NCI-H187 treated with DMSO at 0.1 percent for 48 hours (cell line): ENCODE results near the gene COL28A1.
"Not testable (repeated sequence)": the region's sequence is repeated elsewhere in the genome, so short reads cannot be mapped to it uniquely, and the experiment has no call there.

Experiments
- DNase-seq: peaks from one replicate; lab custom pipeline; 2025; lab: John Stamatoyannopoulos, UW

The COL28A1 gene

GRCh38 chr7:7416031-7416858 lies 119.4 kb downstream of the COL28A1 start:
- DNase-seq: no peak

GRCh38 chr7:7414791-7415603 lies 120.7 kb downstream of the COL28A1 start:
- DNase-seq: no peak

- DNase-seq: no peak
Observed at GRCh38 chr7:7408001-7408770, 127.5 kb downstream of the COL28A1 start.

GRCh38 chr7:7405461-7405860 lies 130.2 kb downstream of the COL28A1 start:
- DNase-seq: no peak

GRCh38 chr7:7399707-7400106 lies 136.0 kb downstream of the COL28A1 start:
- DNase-seq: no peak

GRCh38 chr7:7395785-7396184 lies 139.9 kb downstream of the COL28A1 start:
- no peak for DNase-seq

GRCh38 chr7:7388164-7388563 lies 147.5 kb downstream of the COL28A1 start:
- DNase-seq: not testable (repeated sequence)

- DNase-seq: no peak
Observed at GRCh38 chr7:7385421-7385820, 150.3 kb downstream of the COL28A1 start.

- DNase-seq: no peak
Observed at GRCh38 chr7:7384228-7384627, 151.4 kb downstream of the COL28A1 start.

- no peak for DNase-seq
Observed at GRCh38 chr7:7375538-7375937, 160.1 kb downstream of the COL28A1 start.

- no peak for DNase-seq
Observed at GRCh38 chr7:7370076-7370475, 165.6 kb downstream of the COL28A1 start.

GRCh38 chr7:7369134-7369533 lies 166.5 kb downstream of the COL28A1 start:
- DNase-seq: no peak

- DNase-seq: no peak
Observed at GRCh38 chr7:7354674-7355073, 181.0 kb downstream of the COL28A1 start.

- DNase-seq: no peak
Observed at GRCh38 chr7:7352845-7353244, 182.8 kb downstream of the COL28A1 start.

- no peak for DNase-seq
Observed at GRCh38 chr7:7351832-7352231, 183.8 kb downstream of the COL28A1 start.

- DNase-seq: no peak
Observed at GRCh38 chr7:7351156-7351555, 184.5 kb downstream of the COL28A1 start.

GRCh38 chr7:7349156-7349555 lies 186.5 kb downstream of the COL28A1 start:
- no peak for DNase-seq

GRCh38 chr7:7347045-7347444 lies 188.6 kb downstream of the COL28A1 start:
- no peak for DNase-seq

- DNase-seq: no peak
Observed at GRCh38 chr7:7344583-7344982, 191.1 kb downstream of the COL28A1 start.

- no peak for DNase-seq
Observed at GRCh38 chr7:7335909-7336308, 199.8 kb downstream of the COL28A1 start.

GRCh38 chr7:7335215-7335614 lies 200.5 kb downstream of the COL28A1 start:
- DNase-seq: no peak

- no peak for DNase-seq
Observed at GRCh38 chr7:7333610-7334009, 202.1 kb downstream of the COL28A1 start.
